Measurements from ENCODE around the gene PRDX3.

The PRDX3 gene

DNA sequence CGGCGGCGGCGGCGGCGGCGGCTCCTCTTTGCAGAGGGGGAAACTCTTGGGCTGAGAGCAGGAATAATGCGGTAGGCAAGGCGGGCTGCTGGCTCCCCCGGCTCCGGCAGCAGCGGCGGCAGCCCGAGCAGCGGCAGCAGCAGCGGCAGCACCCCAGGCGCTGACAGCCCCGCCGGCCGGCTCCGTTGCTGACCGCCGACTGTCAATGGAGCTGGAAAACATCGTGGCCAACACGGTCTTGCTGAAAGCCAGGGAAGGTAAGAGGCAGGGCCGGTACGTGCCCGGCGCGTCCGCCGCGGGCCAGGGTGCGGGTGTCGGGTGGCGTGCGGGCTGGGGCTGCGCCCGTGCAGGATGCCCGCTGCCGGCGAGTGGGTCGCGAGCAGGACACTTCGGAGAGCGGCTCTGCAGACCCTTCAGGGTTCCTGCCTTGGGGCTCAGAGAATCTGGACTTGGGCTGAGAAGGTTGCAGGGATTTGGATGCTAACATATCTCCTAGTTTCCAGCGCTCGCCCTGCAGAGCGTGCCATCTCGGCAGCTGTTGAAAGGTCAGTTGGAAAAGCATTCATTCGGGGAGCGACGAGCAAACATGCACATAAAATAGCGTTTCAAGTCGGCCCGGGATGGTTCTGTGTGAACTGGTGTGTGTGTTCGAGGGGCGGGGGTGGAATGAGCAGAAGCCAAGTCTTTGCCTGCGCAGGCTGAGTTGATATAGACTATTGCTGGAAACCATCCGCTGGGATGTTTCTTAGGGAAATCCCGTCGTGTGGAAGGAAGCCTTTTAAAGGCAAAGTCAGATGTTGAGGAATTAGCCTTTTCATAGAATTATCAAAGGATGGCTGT lies 29.3 kb upstream of the PRDX3 start:
- CTCF ChIA-PET = interaction anchor here (0.7 to 2.1 kb wide), 13 partner anchors 10 to 336 kb away, joined by 3 to 27 read pairs (median 5); no protein-coding TSS in a partner anchor
- TF ChIP-seq, protein P1, sequence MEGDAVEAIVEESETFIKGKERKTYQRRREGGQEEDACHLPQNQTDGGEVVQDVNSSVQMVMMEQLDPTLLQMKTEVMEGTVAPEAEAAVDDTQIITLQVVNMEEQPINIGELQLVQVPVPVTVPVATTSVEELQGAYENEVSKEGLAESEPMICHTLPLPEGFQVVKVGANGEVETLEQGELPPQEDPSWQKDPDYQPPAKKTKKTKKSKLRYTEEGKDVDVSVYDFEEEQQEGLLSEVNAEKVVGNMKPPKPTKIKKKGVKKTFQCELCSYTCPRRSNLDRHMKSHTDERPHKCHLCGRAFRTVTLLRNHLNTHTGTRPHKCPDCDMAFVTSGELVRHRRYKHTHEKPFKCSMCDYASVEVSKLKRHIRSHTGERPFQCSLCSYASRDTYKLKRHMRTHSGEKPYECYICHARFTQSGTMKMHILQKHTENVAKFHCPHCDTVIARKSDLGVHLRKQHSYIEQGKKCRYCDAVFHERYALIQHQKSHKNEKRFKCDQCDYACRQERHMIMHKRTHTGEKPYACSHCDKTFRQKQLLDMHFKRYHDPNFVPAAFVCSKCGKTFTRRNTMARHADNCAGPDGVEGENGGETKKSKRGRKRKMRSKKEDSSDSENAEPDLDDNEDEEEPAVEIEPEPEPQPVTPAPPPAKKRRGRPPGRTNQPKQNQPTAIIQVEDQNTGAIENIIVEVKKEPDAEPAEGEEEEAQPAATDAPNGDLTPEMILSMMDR (conservative IDR thresholded peaks at IDR 0.05; ENCODE audit: low read depth) = no peak
- POLR2A ChIA-PET (ENCODE audit: low non-redundant PET) = interaction anchor here (0.9 to 1.0 kb wide), 3 partner anchors 64 to 210 kb away, joined by 3 to 4 read pairs (median 3); no protein-coding TSS in a partner anchor
- DNase-seq (ENCODE audit: low spot score) = peak; percentile 38
- H3K27ac ChIP-seq = peak overlapping the region; percentile 91

DNA sequence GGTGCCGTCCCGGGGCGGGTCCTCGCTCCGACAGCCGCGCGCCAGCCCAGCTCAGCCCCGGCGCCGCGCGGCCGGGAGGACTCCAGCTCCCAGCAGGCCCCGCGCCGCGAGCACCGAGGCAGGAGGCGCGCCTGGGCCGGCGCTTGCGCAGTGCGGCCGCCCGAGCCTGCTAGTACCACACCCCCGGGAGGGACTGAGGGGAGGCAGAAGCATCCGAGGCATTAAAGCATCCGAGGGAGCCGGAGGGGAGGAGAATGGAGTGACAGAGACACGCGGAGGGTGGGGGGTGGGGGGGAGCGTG lies 28.7 kb upstream of the PRDX3 start, which contains the start of gene GRK5:
GRK5 (plus strand) TSS at position 206 of the 301 bp plus-strand sequence. CDS start 347 bp downstream, outside the sequence.
- TF ChIP-seq, protein P1 (conservative IDR thresholded peaks at IDR 0.05; ENCODE audit: low read depth) = no peak
- H3K27ac ChIP-seq = peak within 1 kb of the TSS; percentile 91

DNA sequence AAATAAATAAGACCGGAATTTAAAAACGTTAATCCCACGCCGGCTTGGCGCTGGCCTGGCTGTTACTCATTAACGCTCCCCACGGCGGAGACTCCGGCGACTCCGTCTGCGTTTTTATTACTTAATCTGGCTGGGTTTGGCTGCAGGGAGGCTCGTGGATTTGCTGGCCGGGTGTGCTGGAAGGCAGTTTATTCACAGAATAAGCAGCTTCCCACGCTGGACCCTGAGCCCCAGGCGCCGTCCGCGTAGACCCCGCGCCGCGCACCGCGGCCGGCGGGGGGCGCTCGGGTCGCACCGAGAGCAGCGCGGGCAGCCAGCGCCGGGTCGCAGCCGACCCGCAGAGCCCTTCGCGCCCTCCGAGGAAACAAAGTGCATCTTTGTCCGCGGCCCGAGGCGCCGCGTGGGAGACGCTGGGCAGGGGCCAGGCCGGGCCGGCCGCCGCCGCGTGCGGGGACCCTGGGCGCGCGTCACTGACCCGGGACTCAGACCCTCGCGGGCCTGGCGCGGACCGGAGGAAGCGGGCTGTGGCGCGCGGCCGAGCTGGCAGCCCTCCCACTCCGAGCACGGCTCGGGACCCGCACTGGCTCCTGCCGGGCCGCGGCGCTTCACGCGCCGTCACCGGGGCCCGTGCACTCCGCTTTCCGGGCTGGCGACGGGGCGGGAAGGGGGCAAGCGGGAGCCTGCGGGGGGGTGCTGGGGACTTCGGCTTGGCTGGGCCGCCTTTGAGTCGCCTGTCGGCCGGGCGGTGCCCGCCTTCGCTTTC lies 28.2 kb upstream of the PRDX3 start:
- DNase-seq (ENCODE audit: low spot score) = peak; percentile 64
- ChIA-PET CTCF (interaction anchor here (0.6 to 2.2 kb wide), 30 partner anchors 8 to 386 kb away, joined by 3 to 27 read pairs (median 4); no protein-coding TSS in a partner anchor), POLR2A (ENCODE audit: low non-redundant PET) (interaction anchor here (0.5 to 1.0 kb wide), 4 partner anchors 65 to 284 kb away, joined by 3 to 4 read pairs (median 3); no protein-coding TSS in a partner anchor)
- TF ChIP-seq, protein P1 (conservative IDR thresholded peaks at IDR 0.05; ENCODE audit: low read depth) = peak; percentile 92
- peak overlapping the region; percentile 91 for H3K27ac ChIP-seq

More for the DNA sequence above, 28.7 kb upstream of the PRDX3 start, which contains the start of gene GRK5:
- DNase-seq (ENCODE audit: low spot score) = peak; percentile 98
- ChIA-PET POLR2A (ENCODE audit: low non-redundant PET) (interaction anchor here (0.9 to 1.0 kb wide), 3 partner anchors 64 to 211 kb away, joined by 3 to 4 read pairs (median 3); no protein-coding TSS in a partner anchor), CTCF (interaction anchor here (0.7 to 2.1 kb wide), 13 partner anchors 9 to 386 kb away, joined by 3 to 27 read pairs (median 6); no protein-coding TSS in a partner anchor)

DNA sequence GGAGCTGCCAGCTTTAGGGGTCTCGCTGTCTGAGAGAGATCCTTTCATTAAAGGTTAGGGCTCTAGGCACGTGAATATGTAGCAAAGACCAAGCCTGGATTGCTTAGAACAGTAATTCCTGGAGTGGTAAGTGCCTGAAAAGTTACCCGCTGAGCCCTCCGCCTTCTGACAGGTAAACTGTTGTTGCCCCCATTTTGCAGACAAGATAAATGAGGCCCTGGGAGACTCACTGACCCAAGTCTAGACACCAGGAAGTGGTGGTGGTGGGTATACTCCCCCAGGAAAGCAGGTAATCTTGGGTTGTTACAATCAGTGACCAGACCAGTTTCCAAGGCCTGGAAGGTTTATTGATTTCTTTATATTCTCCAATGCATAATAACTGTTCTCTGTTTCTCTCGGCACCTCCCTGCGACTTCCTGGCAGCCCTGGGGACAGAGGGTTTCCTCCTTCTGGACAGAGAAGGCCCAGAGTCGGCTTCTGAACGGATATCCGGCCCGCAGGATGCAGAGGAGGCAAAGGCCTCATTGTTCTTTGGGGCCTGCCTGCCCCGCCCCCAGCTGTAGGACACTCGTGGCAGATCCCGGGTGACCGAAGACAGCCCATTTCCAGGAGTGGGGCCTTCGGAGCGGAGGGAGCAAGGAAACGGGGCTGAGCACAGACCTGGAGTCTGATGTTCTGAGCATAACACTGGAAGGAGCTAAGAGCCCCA lies 27.4 kb upstream of the PRDX3 start:
- TF ChIP-seq, protein P1 (conservative IDR thresholded peaks at IDR 0.05; ENCODE audit: low read depth) = no peak
- ChIA-PET CTCF (interaction anchor here (0.6 to 2.2 kb wide), 27 partner anchors 8 to 389 kb away, joined by 3 to 27 read pairs (median 4); no protein-coding TSS in a partner anchor), POLR2A (ENCODE audit: low non-redundant PET) (interaction anchor here (0.5 kb wide), 1 partner anchor 285 kb away, joined by 3 read pairs; no protein-coding TSS in a partner anchor)
- no peak for DNase-seq (ENCODE audit: low spot score)
- peak overlapping the region; percentile 91 for H3K27ac ChIP-seq

- ChIA-PET CTCF (interaction anchor here (0.6 to 1.4 kb wide), 4 partner anchors 17 to 247 kb away, joined by 3 to 4 read pairs (median 4); no protein-coding TSS in a partner anchor), POLR2A (ENCODE audit: low non-redundant PET) (interaction anchor here (1.0 kb wide), 1 partner anchor 223 kb away, joined by 3 read pairs; no protein-coding TSS in a partner anchor)
- TF ChIP-seq, protein P1 (conservative IDR thresholded peaks at IDR 0.05; ENCODE audit: low read depth) = no peak
- H3K27ac ChIP-seq = no peak overlapping the region
- no peak for DNase-seq (ENCODE audit: low spot score)
Observed at GRCh38 chr10:119203006-119203405, 24.4 kb upstream of the PRDX3 start.

Measured in RWPE1 (cell line).